Upper lobe of left lung (tissue), 6 donors: Measurements from ENCODE around the gene OR6K2. TPM values are rescaled to one million over a fixed set of nuclear protein-coding genes. Genes with fewer than 3 reads are reported as not detected.

Source experiments
- ATAC-seq, 2 donors: fragments of 200-7000 bp; cut with Tn5 transposase; one replicate each; pipeline ENCODE4 v1.9.1; 2022; ENCODE audit warnings: mild to moderate bottlenecking in 2 of 2, moderate library complexity in 2 of 2; ENCODE audit not compliant: low FRiP score in 2 of 2
- DNase-seq, 2 donors: peaks; one replicate each; pipeline ENCODE4 v3.0.0-alpha.2; 2019 to 2020
- H3K27ac ChIP-seq, 4 donors: fragments of 200-600 bp; sonication (generic); one replicate each; pipeline ENCODE4 v1.5.1; 2016 to 2019
- H3K27me3 ChIP-seq, 4 donors: fragments of 200-600 bp; sonication (generic); one replicate each; pipeline ENCODE4 v1.5.1; 2017 to 2019
- H3K36me3 ChIP-seq, 4 donors: fragments of 200-600 bp; sonication (generic); one replicate each; pipeline ENCODE4 v1.5.1; 2016 to 2019
- H3K4me1 ChIP-seq, 4 donors: fragments of 200-600 bp; sonication (generic); one replicate each; pipeline ENCODE4 v1.5.1; 2018 to 2019
- H3K4me3 ChIP-seq, 4 donors: fragments of 200-600 bp; sonication (generic); one replicate each; pipeline ENCODE4 v1.5.1; 2017 to 2019; ENCODE audit warnings: mild to moderate bottlenecking in 2 of 4, moderate library complexity in 1 of 4
- H3K9me3 ChIP-seq, 4 donors: fragments of 200-600 bp; sonication (generic); one replicate each; pipeline ENCODE4 v1.5.1; 2018 to 2019
- CTCF ChIP-seq, 6 experiments: fragments of 450-650 bp in 4 of 6; fragments of 200-600 bp in 2 of 6; sonication (generic) in 2 of 6; IDR thresholded peaks; one replicate each; pipeline ENCODE4 v1.5.1; 2016 to 2019; ENCODE audit warnings: antibody characterized with exemption in 6 of 6
- EP300 ChIP-seq, 4 donors: sonication (generic); formaldehyde crosslinking; IDR thresholded peaks; one replicate each; pipeline ENCODE4 v1.5.1; 2017; ENCODE audit warnings: antibody characterized with exemption in 4 of 4, control low read depth in 2 of 4
- POLR2A ChIP-seq, 4 donors: fragments of 450-650 bp; IDR thresholded peaks; one replicate each; pipeline ENCODE4 v1.5.1; 2016 to 2017; ENCODE audit warnings: antibody characterized with exemption in 4 of 4, mild to moderate bottlenecking in 2 of 4
- POLR2AphosphoS5 ChIP-seq, 2 donors: sonication (generic); formaldehyde crosslinking; IDR thresholded peaks; one replicate each; pipeline ENCODE4 v1.5.1; 2017; ENCODE audit warnings: antibody characterized with exemption in 2 of 2
- WGBS, 2 donors: methylation state at CpG; one replicate each; pipeline ENCODE4 v1.1.5; 2017 to 2018; 5-methylcytosine and 5-hydroxymethylcytosine counted together
- total RNA-seq, 6 donors: library from RNA; depleted of rRNA in 4 of 6; stranded (reverse); fragments of >200 nt in 4 of 6; gene quantifications; one replicate each; pipeline versions ENCODE4 v1.1.0 to v1.2.1, GENCODE V29; 2016 to 2021
- donor health status: DM: no; HTN: no; CAD: no; lungs with moderate emphysema.
- donor health status: DM: no; HTN: yes; CAD: no; lungs with severe emphysema.

Gene OR6K2
- total RNA-seq, 6 donors from 2014 or later = not detected

GRCh38 chr1:158687037-158687436 lies 13.4 kb downstream of the OR6K2 start:
- Histone ChIP-seq H3K27me3 (no peaks in the 10 kb centered on the region), H3K4me1 (no peaks in the 10 kb centered on the region), H3K36me3 (no peaks in the 10 kb centered on the region), H3K4me3 (no peak overlapping the region), H3K27ac (no peak overlapping the region), H3K9me3 (no peaks in the 10 kb centered on the region)
- TF ChIP-seq POLR2A (IDR thresholded peaks at IDR 0.05) (no peak), CTCF (IDR thresholded peaks at IDR 0.05) (no peak), POLR2AphosphoS5 (IDR thresholded peaks at IDR 0.05) (no peak), EP300 (IDR thresholded peaks at IDR 0.05) (no peak)
- no peak for ATAC-seq
- no peak for DNase-seq

GRCh38 chr1:158686111-158687009 lies 14.1 kb downstream of the OR6K2 start, which contains the start of gene SPTA1:
Gene SPTA1 (minus strand): TSS chr1:158686715. CDS start chr1:158686517, 198 bp downstream.
- DNase-seq (no peak), ATAC-seq (no peak)

GRCh38 chr1:158685085-158685484 lies 15.4 kb downstream of the OR6K2 start:
- H3K36me3 ChIP-seq = no peaks in the 10 kb centered on the region
- H3K9me3 ChIP-seq = no peaks in the 10 kb centered on the region
- 60 to 62% methylated on average over 7 of the region's 7 CpGs for WGBS, 2 donors
- no peak overlapping the region for H3K4me3 ChIP-seq
- no peak for TF ChIP-seq CTCF (IDR thresholded peaks at IDR 0.05)
- TF ChIP-seq POLR2A (IDR thresholded peaks at IDR 0.05) = no peak
- no peak for TF ChIP-seq EP300 (IDR thresholded peaks at IDR 0.05)
- TF ChIP-seq POLR2AphosphoS5 (IDR thresholded peaks at IDR 0.05) = no peak
- no peaks in the 10 kb centered on the region for H3K4me1 ChIP-seq
- no peak overlapping the region for H3K27ac ChIP-seq
- ATAC-seq = no peak
- no peaks in the 10 kb centered on the region for H3K27me3 ChIP-seq
- no peak for DNase-seq

More at GRCh38 chr1:158686111-158687009, 14.1 kb downstream of the OR6K2 start, which contains the start of gene SPTA1:
- Histone ChIP-seq H3K4me1 (no peaks in the 10 kb centered on the region), H3K4me3 (no peak within 1 kb of the TSS), H3K27ac (no peak within 1 kb of the TSS), H3K27me3 (no peaks in the 10 kb centered on the region), H3K36me3 (no peaks in the 10 kb centered on the region), H3K9me3 (no peaks in the 10 kb centered on the region)
- WGBS, 2 donors = 57 to 62% methylated on average over 7 of the region's 7 CpGs
- no peak for TF ChIP-seq POLR2A (IDR thresholded peaks at IDR 0.05)
- no peak for TF ChIP-seq EP300 (IDR thresholded peaks at IDR 0.05)
- no peak for TF ChIP-seq CTCF (IDR thresholded peaks at IDR 0.05)
- TF ChIP-seq POLR2AphosphoS5 (IDR thresholded peaks at IDR 0.05) = no peak

GRCh38 chr1:158681606-158682005 lies 18.8 kb downstream of the OR6K2 start:
- WGBS, 2 donors = 79 to 87% methylated on average over 2 of the region's 2 CpGs
- TF ChIP-seq EP300 (IDR thresholded peaks at IDR 0.05) = no peak
- TF ChIP-seq POLR2AphosphoS5 (IDR thresholded peaks at IDR 0.05) = no peak
- no peak for TF ChIP-seq CTCF (IDR thresholded peaks at IDR 0.05)
- TF ChIP-seq POLR2A (IDR thresholded peaks at IDR 0.05) = no peak
- ATAC-seq = no peak

More at GRCh38 chr1:158681606-158682005, 18.8 kb downstream of the OR6K2 start:
- Histone ChIP-seq H3K4me3 (no peak overlapping the region), H3K27ac (no peak overlapping the region), H3K9me3 (no peaks in the 10 kb centered on the region), H3K36me3 (no peaks in the 10 kb centered on the region), H3K27me3 (no peaks in the 10 kb centered on the region), H3K4me1 (no peaks in the 10 kb centered on the region)
- DNase-seq = no peak
